ENCODE measurements around the gene PTGIR. TPM values are rescaled to one million over a fixed set of nuclear protein-coding genes. Genes with fewer than 3 reads are reported as not detected.
A peak's percentile ranks its signal among the peaks of the same experiment; 100 is the strongest.

Gene PTGIR
- total RNA-seq, 1 experiment from 2014 or later = not detected

- TF ChIP-seq CTCF (conservative IDR thresholded peaks at IDR 0.05; ENCODE audit: low read depth, low read length) (no peak), EZH2 (IDR thresholded peaks at IDR 0.05; ENCODE audit: borderline replicate concordance, low read depth, low read length, poor library complexity, severe bottlenecking) (no peak)
- Histone ChIP-seq H3K9me3 (ENCODE audit: low read depth, low read length, poor library complexity, severe bottlenecking) (no peaks in the 10 kb centered on the region), H3K4me1 (ENCODE audit: insufficient read depth, low read length, poor library complexity, severe bottlenecking) (peaks cover under 1% of the 10 kb centered on the region), H3K27me3 (replicated peaks; ENCODE audit: insufficient read depth, low read depth, low read length, poor library complexity) (no peaks in the 10 kb centered on the region), H3K27ac (ENCODE audit: low read depth, low read length, poor library complexity, severe bottlenecking) (no peak overlapping the region), H3K4me3 (ENCODE audit: low read depth, low read length, poor library complexity, severe bottlenecking) (no peak overlapping the region), H3K36me3 (ENCODE audit: insufficient read depth, low read length, poor library complexity, severe bottlenecking) (no peaks in the 10 kb centered on the region)
- ChIA-PET POLR2A (ENCODE audit: low non-redundant PET) (interaction anchor here (0.6 kb wide), 1 partner anchor 53 kb away, joined by 3 read pairs; no protein-coding TSS in a partner anchor), CTCF (no interaction called here)
- no peak for DNase-seq (ENCODE audit: low spot score)
- intact Hi-C loops (cut with micrococcal nuclease; ENCODE audit: unreplicated experiment) = no loop called here
- BruUV-seq (replicated peaks) = no TSS peak
Measured at GRCh38 chr19:46644720-46645119, 19.8 kb upstream of the PTGIR start.

DNA sequence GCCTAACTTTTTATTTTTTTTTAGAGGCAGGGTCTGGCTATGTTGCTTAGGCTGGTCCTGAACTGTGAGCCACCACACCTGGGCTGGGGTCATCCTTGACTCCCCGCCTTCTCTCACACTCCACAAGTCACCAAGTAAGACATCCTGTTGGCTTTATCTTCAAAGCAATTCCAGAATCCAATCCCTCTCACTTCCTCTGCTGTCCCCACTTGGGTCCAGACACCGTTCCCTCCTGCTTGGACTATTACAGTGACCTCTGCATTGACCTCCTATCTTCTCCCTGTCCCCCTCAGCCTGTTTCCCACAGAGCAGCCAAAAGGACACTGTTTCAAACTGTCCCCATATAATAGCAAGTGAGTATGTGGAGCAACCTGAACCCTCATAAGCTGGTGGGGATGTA, 15.8 kb upstream of the PTGIR start:
- Histone ChIP-seq H3K4me3 (ENCODE audit: low read depth, low read length, poor library complexity, severe bottlenecking) (no peak overlapping the region), H3K36me3 (ENCODE audit: insufficient read depth, low read length, poor library complexity, severe bottlenecking) (no peaks in the 10 kb centered on the region), H3K4me1 (ENCODE audit: insufficient read depth, low read length, poor library complexity, severe bottlenecking) (peaks cover 5% of the 10 kb centered on the region), H3K27me3 (replicated peaks; ENCODE audit: insufficient read depth, low read depth, low read length, poor library complexity) (no peaks in the 10 kb centered on the region), H3K9me3 (ENCODE audit: low read depth, low read length, poor library complexity, severe bottlenecking) (no peaks in the 10 kb centered on the region), H3K27ac (ENCODE audit: low read depth, low read length, poor library complexity, severe bottlenecking) (no peak overlapping the region)
- POLR2A ChIA-PET (ENCODE audit: low non-redundant PET) = interaction anchor here (0.7 kb wide), 1 partner anchor 778 kb away, joined by 5 read pairs; no protein-coding TSS in a partner anchor
- intact Hi-C loops (cut with micrococcal nuclease; ENCODE audit: unreplicated experiment) = no loop called here
- BruUV-seq (replicated peaks) = no TSS peak
- TF ChIP-seq CTCF (conservative IDR thresholded peaks at IDR 0.05; ENCODE audit: low read depth, low read length) (no peak), EZH2 (IDR thresholded peaks at IDR 0.05; ENCODE audit: borderline replicate concordance, low read depth, low read length, poor library complexity, severe bottlenecking) (no peak)
- CTCF ChIA-PET = no interaction called here
- no peak for DNase-seq (ENCODE audit: low spot score)

GRCh38 chr19:46639358-46640182, 14.7 kb upstream of the PTGIR start:
- no peak overlapping the region for H3K27ac ChIP-seq (ENCODE audit: low read depth, low read length, poor library complexity, severe bottlenecking)
- intact Hi-C loops (cut with micrococcal nuclease; ENCODE audit: unreplicated experiment) = no loop called here
- H3K4me1 ChIP-seq (ENCODE audit: insufficient read depth, low read length, poor library complexity, severe bottlenecking) = peaks cover 11% of the 10 kb centered on the region
- peak overlapping the region; percentile 54 for H3K4me3 ChIP-seq (ENCODE audit: low read depth, low read length, poor library complexity, severe bottlenecking)
- H3K9me3 ChIP-seq (ENCODE audit: low read depth, low read length, poor library complexity, severe bottlenecking) = no peaks in the 10 kb centered on the region
- no TSS peak for BruUV-seq (replicated peaks)
- CTCF ChIA-PET = no interaction called here
- H3K36me3 ChIP-seq (ENCODE audit: insufficient read depth, low read length, poor library complexity, severe bottlenecking) = no peaks in the 10 kb centered on the region
- POLR2A ChIA-PET (ENCODE audit: low non-redundant PET) = no interaction called here
- TF ChIP-seq EZH2 (IDR thresholded peaks at IDR 0.05; ENCODE audit: borderline replicate concordance, low read depth, low read length, poor library complexity, severe bottlenecking) (no peak), CTCF (conservative IDR thresholded peaks at IDR 0.05; ENCODE audit: low read depth, low read length) (no peak)
- H3K27me3 ChIP-seq (replicated peaks; ENCODE audit: insufficient read depth, low read depth, low read length, poor library complexity) = no peaks in the 10 kb centered on the region
- peak; percentile 53 for DNase-seq (ENCODE audit: low spot score)

Data from A673 (cell line).